Ishikawa (cell line): ENCODE measurements around the gene GPR62.

Experiments
- CEBPB ChIP-seq: IDR thresholded peaks from 2 replicates; pipeline ENCODE4 v1.6.1; 2012
- EGR1 ChIP-seq: IDR thresholded peaks from 2 replicates; pipeline ENCODE4 v1.6.1; 2012
- EP300 ChIP-seq: IDR thresholded peaks from 2 replicates; pipeline ENCODE4 v1.6.1; 2012; ENCODE audit warnings: borderline replicate concordance
- TAF1 ChIP-seq: IDR thresholded peaks from 2 replicates; pipeline ENCODE4 v1.6.1; 2012; ENCODE audit warnings: low read depth, mild to moderate bottlenecking
- USF1 ChIP-seq: IDR thresholded peaks from 2 replicates; pipeline ENCODE4 v1.6.1; 2012
- YY1 ChIP-seq: IDR thresholded peaks from 2 replicates; pipeline ENCODE4 v1.6.1; 2012; ENCODE audit warnings: low read depth
- ZBTB7A ChIP-seq: IDR thresholded peaks from 2 replicates; pipeline ENCODE4 v1.6.1; 2012; ENCODE audit warnings: low read depth

- TF ChIP-seq USF1 = no peak
- no peak for TF ChIP-seq EGR1
- TF ChIP-seq ZBTB7A = no peak
- TF ChIP-seq TAF1 = no peak
- no peak for TF ChIP-seq EP300
- TF ChIP-seq YY1 = no peak
- no peak for TF ChIP-seq CEBPB
These were observed 11.3 kb downstream of the GPR62 start for GRCh38 chr3:51966486-51966885.
